Activated naive CD4-positive, alpha-beta T cell treated with anti-CD3 and anti-CD28 coated beads, Interleukin-2, amount 50 U/mL, for 16 hours (primary cell): ENCODE results near the gene CFB.
"Not testable (repeated sequence)": the region's sequence is repeated elsewhere in the genome, so short reads cannot be mapped to it uniquely, and the experiment has no call there.

Experiments
- DNase-seq: peaks from one replicate; pipeline ENCODE4 v3.0.0-alpha.2; 2020

Gene CFB

GRCh38 chr6:31915351-31915750 lies 30.5 kb upstream of the CFB start:
- DNase-seq = no peak

DNA sequence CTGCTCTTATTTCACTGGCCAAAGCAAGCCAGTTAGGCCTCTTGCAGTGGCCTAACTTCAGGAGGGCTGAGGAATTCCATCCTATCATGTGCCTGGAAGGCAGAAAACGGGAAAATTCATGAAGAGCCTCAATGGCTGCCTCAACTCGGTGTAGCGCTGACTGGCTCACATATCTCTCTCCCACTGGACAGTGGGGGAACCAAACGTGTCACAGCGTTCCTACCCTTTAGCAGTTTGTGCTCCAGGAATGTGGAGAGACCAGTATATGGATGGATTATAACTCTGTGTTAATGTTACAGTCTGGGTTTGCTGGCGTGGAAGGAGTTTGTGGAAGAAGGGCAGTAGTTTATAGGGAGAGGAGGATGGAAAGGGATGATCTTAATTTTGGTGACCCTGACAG lies 30.1 kb upstream of the CFB start:
- DNase-seq = no peak

DNA sequence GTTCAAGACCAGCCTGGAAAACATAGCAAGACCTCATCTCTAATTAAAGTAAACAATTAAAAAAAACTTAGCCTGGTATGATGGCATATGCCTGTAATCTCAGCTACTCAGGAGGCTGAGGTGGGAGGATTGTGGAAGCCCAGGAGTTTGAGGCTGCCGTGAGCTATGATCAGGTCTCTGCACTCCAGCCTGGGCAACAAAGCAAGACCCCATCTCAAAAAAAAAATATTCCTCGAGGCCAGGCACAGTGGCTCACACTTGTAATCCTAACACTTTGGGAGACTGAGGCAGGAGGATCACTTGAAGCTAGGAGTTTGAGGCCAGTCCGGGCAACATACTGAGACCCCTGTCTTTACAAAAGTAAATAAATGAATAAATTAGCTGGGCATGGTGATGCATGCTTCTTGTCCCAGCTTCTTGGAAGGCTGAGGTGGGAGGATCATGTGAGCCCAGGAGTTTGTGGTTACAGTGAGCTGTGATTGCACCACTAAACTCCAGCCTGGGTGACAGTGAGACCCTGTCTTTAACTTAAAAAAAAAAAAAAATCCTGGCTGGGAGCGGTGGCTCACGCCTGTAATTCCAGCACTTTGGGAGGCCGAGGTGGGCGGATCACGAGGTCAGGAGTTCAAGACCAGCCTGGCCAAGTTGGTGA lies 27.7 kb upstream of the CFB start:
- no peak for DNase-seq

DNA sequence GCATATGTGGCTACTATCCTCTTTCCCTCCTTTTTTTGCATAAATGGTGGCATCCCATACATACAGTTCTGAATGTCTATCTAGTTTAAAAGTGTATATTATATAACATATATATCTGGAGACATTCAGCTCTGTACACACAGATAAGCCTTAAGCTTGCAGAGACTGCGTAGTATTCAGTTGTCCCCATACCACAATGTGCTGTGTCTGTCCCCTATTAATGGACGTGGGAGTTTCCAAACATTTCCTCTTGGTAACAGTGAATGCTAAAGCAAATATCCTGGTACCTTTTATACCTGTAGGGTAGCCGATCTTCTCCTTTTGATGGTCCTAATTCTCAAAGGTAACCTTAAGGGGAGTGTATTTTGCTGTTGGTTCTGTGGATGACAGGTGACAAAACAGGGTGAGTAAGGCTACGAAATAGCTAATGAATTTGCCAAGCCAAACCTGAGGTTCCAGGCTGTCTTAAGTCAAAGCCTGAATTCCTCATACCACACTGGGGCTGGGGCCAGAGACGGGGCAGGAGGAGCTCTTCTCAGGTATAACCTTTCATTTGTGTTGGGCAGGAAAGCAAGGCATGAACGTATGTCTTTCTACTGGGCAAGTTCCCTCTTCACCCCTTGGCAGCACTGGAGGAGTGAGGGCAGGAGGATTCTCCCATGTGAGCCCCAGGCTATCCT lies 26.1 kb upstream of the CFB start:
- no peak for DNase-seq

GRCh38 chr6:31920811-31921210 lies 25.1 kb upstream of the CFB start:
- no peak for DNase-seq

DNA sequence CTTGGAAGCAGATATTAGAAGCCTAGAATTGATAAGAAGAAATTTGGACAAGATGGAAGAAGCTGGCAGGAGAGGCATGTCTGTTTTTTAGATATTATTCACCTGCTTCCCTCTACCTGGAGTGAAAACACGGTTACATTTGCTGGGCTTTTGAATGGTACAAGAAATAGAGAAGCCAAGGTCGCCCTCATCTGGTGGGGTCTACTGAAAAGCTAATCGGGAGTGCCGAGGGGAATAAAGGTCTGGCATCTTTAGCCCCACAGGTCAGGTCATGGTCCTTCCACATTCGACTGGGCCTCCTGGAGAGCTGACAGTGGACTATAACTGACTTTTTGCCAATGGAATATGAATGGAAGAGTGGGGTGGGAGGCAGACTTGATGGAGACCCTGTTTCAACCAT lies 23.0 kb upstream of the CFB start:
- no peak for DNase-seq

DNA sequence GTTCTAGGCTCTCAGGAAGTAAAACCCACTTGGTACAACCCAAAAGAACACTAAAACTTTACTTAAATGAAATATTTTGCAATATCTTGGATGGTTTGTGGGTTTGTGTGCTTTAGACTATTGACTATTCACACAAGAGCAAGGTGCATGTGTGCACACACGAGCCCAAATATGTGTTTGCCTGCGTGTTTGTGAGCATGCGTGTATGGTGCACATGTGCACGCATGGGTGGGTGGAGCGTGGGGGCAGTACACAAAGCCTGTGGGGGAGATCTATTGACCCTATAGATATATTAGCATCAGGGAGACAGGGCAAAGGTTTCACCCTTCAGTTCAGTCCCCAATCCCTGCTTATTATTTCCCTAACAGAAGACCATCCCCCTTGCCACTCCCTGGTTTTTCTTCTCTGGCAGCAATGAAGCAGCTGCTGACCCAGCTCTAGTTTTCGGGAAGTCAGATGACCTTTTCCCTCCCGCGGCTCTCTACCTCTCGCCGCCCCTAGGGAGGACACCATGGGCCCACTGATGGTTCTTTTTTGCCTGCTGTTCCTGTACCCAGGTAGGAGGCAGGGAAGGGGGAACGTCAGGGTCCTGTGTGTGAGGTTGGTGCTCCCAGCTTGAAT lies 18.5 kb upstream of the CFB start, which contains the start of gene C2:
Gene C2 (plus strand): TSS at position 476 of the 621 bp plus-strand sequence. CDS start 36 bp downstream, at position 512.
- DNase-seq = no peak

DNA sequence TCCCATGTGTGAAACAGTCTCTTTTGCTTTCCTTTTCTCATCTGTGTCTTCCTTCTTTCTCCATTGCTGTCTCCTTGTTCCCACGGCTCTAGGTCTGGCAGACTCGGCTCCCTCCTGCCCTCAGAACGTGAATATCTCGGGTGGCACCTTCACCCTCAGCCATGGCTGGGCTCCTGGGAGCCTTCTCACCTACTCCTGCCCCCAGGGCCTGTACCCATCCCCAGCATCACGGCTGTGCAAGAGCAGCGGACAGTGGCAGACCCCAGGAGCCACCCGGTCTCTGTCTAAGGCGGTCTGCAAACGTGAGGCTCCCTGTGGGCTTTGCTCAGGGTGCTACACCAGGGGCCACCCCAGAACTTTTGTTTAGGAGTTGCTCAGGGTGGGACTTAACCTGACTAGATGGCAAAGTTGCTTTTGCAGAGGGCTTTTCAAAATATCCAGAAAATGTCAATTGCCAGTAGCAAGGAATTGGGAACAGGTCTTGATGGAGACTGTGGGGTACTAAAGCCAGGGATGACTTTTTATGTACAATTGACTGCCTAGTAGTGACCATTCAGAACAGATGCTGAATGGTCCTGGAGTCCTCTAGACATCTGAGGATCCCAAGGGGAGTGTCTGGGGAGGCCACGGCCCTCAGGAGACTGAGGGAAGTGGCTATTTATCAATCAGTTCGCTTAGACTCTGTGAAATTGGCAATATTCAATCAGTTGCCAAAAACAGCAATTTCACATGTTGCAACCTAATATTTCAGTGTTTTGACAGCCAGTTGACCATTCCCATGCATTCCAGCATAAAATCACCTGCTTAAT lies 17.8 kb upstream of the CFB start:
- no peak for DNase-seq

GRCh38 chr6:31928672-31928939 lies 17.3 kb upstream of the CFB start:
- no peak for DNase-seq

DNA sequence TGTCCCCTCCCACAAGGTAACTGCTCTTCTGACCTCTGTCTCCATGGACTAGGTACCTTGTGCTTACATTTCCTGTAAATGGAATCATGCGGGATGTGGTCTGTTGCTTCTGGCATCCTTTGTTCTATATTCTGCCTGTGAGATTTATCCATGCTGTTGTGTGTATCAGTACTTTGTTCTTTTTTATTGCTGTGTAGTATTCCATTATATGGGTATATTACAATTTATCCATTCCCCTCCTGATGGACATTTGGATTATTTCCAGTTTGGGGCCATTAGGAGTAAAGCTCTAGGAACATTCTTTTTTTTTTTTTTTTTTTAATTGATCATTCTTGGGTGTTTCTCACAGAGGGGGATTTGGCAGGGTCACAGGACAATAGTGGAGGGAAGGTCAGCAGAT lies 14.9 kb upstream of the CFB start:
- no peak for DNase-seq

DNA sequence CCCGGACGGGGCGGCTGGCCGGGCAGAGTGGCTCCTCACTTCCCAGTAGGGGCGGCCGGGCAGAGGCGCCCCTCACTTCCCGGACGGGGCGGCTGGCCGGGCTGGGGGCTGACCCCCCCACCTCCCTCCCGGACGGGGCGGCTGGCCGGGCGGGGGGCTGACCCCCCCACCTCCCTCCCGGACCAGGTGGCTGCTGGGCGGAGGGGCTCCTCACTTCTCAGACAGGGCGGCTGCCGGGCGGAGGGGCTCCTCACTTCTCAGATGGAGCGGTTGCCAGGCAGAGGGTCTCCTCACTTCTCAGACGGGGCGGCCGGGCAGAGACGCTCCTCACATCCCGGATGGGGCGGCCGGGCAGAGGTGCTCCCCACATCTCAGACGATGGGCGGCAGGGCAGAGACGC lies 13.8 kb upstream of the CFB start:
- DNase-seq = not testable (repeated sequence)

- no peak for DNase-seq
Observed at GRCh38 chr6:31933537-31933936, 12.4 kb upstream of the CFB start.

GRCh38 chr6:31935021-31935420 lies 10.9 kb upstream of the CFB start:
- DNase-seq = no peak

DNA sequence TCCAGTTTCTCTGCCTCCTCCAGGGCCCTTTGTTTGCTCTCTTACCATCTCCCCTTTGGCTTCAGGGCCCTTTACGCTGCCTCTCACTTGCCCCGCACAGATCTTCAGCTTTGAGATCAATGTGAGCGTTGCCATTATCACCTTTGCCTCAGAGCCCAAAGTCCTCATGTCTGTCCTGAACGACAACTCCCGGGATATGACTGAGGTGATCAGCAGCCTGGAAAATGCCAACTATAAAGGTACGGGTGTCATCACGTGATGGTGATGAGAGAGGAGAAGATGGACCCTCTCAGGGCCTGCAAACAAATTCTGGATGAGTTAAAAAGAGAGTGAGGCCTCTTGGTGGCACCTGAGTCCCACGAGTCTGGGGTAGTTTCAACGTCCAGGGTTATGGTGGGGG lies 10.1 kb upstream of the CFB start:
- DNase-seq = no peak

GRCh38 chr6:31940256-31940664 lies 5.6 kb upstream of the CFB start:
- DNase-seq = no peak

DNA sequence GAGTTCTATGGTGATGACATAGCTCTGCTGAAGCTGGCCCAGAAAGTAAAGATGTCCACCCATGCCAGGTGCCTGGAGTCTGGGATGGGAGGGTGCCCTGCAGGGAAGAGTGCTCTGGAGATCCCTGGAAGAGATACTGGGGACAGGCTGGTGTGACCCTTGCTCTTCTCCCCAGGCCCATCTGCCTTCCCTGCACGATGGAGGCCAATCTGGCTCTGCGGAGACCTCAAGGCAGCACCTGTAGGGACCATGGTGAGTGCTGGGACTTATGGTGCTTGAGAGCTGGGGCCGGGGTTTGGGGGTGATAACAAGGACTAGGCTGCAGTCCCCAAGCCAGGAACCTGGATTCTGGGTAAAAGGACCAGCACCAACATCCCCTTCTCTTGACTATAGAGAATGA lies 2.2 kb upstream of the CFB start:
- DNase-seq = no peak

DNA sequence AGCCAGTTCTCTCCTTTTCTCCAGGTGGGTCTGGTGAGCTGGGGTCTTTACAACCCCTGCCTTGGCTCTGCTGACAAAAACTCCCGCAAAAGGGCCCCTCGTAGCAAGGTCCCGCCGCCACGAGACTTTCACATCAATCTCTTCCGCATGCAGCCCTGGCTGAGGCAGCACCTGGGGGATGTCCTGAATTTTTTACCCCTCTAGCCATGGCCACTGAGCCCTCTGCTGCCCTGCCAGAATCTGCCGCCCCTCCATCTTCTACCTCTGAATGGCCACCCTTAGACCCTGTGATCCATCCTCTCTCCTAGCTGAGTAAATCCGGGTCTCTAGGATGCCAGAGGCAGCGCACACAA lies 765 bp upstream of the CFB start:
- no peak for DNase-seq

GRCh38 chr6:31946370-31946885 lies 533 bp downstream of the CFB start:
- DNase-seq = no peak

- DNase-seq = no peak
Observed at GRCh38 chr6:31947070-31947675, 1.3 kb downstream of the CFB start.

DNA sequence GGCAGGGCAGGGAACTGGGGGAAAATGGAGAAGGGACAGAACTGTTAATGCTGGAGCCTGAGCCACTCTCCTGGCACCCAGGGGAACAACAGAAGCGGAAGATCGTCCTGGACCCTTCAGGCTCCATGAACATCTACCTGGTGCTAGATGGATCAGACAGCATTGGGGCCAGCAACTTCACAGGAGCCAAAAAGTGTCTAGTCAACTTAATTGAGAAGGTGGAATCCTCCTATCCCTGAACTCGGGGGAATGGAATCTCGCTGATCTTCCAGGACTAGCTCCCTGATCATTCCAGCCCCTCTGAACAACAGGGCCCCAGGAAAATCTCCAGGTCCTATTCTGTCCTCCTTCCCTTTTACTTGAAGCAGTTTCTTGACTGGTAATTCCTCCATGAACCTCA lies 2.0 kb downstream of the CFB start:
- no peak for DNase-seq

DNA sequence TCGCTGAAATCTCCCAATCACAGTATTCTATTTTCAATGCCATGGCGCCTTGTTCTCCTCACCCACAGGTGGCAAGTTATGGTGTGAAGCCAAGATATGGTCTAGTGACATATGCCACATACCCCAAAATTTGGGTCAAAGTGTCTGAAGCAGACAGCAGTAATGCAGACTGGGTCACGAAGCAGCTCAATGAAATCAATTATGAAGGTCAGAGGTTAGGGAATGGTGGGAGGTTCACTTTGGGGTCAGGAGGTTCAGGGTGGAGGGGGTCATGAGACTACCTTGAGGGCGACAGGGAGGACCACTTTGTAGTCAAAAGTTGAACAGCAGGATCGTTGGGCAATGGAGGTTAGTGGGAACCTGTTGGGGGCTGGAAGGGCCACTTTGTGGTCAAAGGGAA lies 2.4 kb downstream of the CFB start:
- DNase-seq = no peak

- no peak for DNase-seq
Observed at GRCh38 chr6:31948753-31949413, 3.0 kb downstream of the CFB start.
